Epithelial cell of esophagus (primary cell): ENCODE measurements around the gene IARS2.
"Not testable (repeated sequence)": the region's sequence is repeated elsewhere in the genome, so short reads cannot be mapped to it uniquely, and the experiment has no call there.

Experiments
- DNase-seq: peaks from one replicate; pipeline ENCODE4 v3.0.0; 2010; ENCODE audit warnings: low read depth
- H3K4me3 ChIP-seq: 2 replicates; pipeline ENCODE4 v1.5.1; 2011; ENCODE audit warnings: mild to moderate bottlenecking, low read length, control low read depth
- TF ChIP-seq, protein P1 (sequence below): IDR thresholded peaks from 2 replicates; pipeline ENCODE4 v1.5.1; 2011; ENCODE audit warnings: low read depth, mild to moderate bottlenecking, low read length, control low read depth, inconsistent platforms; ENCODE audit not compliant: insufficient read depth; ENCODE audit errors: missing control alignments

The IARS2 gene

DNA sequence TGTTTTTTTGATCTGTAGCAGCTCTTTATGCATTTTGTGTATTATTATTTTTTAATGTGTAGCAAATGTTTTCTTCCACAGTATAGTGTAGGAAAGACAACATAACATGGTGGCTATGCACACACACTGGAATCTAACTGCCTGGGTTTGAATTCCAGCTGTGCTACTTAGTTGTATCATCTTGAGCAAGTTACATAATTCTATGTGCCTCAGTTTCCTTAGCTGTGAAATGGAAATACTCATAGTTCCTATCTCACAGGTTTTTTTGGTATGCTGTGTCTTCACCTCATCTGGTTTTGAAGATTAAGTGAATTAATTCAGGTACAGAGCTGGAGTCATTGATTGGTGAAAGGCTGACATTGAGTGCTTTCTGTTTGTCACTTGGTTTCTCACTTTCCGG, 1.2 kb upstream of the IARS2 start:
- no peak overlapping the region for H3K4me3 ChIP-seq
- TF ChIP-seq, protein P1, sequence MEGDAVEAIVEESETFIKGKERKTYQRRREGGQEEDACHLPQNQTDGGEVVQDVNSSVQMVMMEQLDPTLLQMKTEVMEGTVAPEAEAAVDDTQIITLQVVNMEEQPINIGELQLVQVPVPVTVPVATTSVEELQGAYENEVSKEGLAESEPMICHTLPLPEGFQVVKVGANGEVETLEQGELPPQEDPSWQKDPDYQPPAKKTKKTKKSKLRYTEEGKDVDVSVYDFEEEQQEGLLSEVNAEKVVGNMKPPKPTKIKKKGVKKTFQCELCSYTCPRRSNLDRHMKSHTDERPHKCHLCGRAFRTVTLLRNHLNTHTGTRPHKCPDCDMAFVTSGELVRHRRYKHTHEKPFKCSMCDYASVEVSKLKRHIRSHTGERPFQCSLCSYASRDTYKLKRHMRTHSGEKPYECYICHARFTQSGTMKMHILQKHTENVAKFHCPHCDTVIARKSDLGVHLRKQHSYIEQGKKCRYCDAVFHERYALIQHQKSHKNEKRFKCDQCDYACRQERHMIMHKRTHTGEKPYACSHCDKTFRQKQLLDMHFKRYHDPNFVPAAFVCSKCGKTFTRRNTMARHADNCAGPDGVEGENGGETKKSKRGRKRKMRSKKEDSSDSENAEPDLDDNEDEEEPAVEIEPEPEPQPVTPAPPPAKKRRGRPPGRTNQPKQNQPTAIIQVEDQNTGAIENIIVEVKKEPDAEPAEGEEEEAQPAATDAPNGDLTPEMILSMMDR, result no peak
- no peak for DNase-seq

DNA sequence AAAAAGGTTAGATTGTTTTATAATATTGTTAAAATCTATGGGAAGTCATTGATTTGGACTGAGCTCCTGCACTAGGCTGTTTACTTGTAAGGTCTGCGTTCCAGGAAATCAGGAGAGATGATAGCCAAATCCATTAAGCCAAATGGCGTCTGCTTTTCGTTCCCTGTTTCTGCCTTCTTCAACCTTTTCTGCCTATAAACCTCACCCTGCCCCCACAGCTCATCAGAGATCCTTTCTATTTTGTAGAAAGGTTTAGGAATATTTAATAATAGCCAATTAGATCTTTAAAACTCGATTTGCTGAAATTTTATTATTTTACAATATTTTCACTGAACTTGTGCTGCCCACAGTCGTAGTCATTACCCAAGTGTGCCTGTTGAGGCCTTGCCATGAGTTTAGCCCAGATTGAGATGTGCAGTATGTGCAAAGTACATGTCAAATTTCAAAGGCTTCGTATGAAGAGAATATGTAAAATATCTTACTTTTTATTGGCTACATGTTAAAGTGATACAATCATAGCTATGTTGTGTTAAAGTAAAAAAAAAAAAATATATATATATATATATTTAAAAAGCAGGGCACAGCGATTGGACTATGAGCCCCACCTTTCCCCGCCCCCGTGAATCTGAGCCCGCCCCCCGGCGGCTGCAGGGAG, 444 bp upstream of the IARS2 start:
- no peak overlapping the region for H3K4me3 ChIP-seq
- TF ChIP-seq, protein P1, result no peak
- DNase-seq, result no peak

DNA sequence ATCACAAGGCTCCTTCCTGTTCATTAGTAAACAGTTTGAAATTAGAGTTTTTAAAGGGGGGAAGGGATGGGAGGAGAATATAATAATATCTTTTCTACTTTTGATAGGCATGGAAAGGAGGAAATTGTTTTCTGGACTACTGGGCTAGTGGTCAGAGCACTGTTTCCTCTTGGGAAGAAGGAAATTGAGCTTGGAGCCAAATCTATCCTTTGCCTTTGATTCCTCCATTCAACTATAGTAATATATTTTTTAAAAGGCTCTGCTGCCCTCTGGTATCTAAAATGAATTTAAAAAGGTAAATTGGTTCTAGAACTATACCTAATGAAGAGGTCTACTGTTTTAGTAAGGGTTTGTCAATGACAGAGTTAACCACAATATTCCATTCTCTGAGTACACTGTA, 5.9 kb downstream of the IARS2 start:
- H3K4me3 ChIP-seq, result no peak overlapping the region
- DNase-seq, result no peak
- TF ChIP-seq, protein P1, result no peak

DNA sequence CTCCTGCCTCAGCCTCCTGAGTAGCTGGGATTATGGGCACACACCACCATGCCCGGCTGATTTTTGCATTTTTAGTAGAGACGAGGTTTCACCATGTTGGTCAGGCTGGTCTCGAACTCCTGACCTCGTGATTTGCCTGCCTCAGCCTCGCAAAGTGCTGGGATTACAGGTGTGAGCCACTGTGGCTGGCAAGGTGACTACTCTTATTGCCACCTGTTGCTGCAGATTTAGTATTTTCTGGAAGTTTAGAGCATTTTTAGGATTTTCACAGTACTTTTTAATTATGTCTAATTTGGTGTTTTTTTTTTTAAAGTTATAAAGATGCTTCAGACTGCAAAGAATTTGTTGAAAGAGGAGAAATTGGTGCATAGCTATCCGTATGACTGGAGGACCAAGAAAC, 16.5 kb downstream of the IARS2 start:
- not testable (repeated sequence) for H3K4me3 ChIP-seq

DNA sequence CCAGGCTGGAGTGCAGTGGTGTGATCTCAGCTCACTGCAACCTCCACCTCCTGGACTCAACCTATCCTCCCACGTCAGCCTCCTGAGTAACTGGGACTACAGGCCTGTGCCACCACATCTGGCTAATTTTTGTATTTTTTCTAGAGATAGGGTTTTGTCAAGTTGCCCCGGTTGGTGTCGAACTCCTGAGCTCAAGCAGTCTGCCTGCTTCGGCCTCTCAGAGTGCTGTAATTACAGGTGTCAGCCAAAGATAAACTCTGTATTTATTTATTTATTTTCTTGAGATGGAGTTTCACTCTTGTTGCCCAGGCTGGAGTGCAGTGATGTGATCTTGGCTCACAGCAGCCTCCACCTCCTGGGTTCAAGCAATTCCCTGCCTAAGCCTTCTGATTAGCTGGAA, 18.7 kb downstream of the IARS2 start:
- H3K4me3 ChIP-seq, DNase-seq: not testable (repeated sequence)

More for the DNA sequence above, 16.5 kb downstream of the IARS2 start:
- not testable (repeated sequence) for DNase-seq

DNA sequence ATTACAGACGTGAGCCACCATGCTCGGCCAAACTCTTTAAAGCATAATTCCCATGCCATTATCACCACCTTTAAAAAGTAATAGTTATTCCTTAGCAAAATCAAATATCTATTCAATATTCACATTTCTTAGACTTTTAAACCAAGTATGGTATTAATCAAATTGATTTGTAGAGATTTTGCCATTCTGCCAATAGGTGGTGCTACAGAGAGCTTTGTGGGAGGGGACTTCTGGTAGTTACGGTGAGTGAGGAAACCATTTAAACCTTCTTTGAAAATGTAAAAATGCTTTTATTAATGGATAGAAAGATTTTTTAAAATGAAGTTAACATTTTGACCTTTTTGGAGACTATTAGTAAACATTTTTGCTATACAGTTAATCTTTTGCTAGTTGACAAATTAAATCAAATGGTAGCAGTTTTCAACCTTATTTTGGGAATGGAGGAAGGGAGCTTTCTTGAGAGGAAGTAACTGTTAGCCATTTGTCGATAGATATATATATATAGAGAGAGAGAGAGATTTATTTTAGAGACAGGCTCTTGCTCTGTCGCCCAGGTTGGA, 19.3 kb downstream of the IARS2 start:
- TF ChIP-seq, protein P1, result peak; percentile 66
- peak; percentile 49 for DNase-seq
- no peak overlapping the region for H3K4me3 ChIP-seq

DNA sequence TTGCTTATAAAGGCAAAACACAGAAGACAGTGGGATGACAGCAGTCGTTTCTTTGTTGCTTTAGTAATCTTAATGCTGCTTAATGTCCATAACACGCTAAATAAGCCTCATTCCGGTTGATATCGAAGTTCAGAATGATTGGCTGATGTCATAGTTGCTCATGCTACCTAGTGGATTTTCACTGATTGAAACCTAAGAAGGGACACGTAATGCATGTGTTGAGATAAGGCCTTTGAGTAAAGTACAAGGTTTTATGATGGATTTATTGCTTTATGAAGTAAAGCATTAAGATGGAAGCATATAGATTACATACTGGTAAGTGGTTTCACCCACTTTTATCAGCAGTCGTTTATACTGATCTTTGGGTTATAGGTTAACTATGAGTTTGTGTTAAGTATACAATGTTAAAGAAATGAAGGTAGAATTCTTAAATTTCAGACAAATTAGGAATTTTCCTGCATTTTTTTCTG, 25.1 kb downstream of the IARS2 start:
- no peak for DNase-seq
- TF ChIP-seq, protein P1, result no peak

More for the DNA sequence above, 25.1 kb downstream of the IARS2 start:
- no peak overlapping the region for H3K4me3 ChIP-seq
